ENCODE results near the gene RARS1. TPM values are rescaled to one million over a fixed set of nuclear protein-coding genes. Genes with fewer than 3 reads are reported as not detected.

RARS1 gene
- total RNA-seq, 1 experiment from 2014 or later: 98.8 TPM

- no peak for TF ChIP-seq ZNF425 (CRISPR knock-in tag; conservative IDR thresholded peaks at IDR 0.05)
- TF ChIP-seq NR2C2 (CRISPR knock-in tag; IDR thresholded peaks at IDR 0.05): no peak
- TF ChIP-seq SOX15 (CRISPR knock-in tag; IDR thresholded peaks at IDR 0.05): no peak
These were observed 76.0 kb downstream of the RARS1 start (continued) for GRCh38 chr5:168562279-168562678.

- CTCF ChIA-PET: no interaction called here
- no peaks in the 10 kb centered on the region for H3K9me3 Mint-ChIP-seq
- DNase-seq (ENCODE audit: low spot score): no peak
- H3K27me3 Mint-ChIP-seq (ENCODE audit: low read depth): no peaks in the 10 kb centered on the region
- TF ChIP-seq SMAD3 (CRISPR knock-in tag; IDR thresholded peaks at IDR 0.05; ENCODE audit: borderline replicate concordance): no peak
- TF ChIP-seq TEAD1 (CRISPR knock-in tag; IDR thresholded peaks at IDR 0.05): no peak
- no peak for TF ChIP-seq MAX (CRISPR knock-in tag; IDR thresholded peaks at IDR 0.05)
- no peak for TF ChIP-seq ZNF263 (CRISPR knock-in tag; IDR thresholded peaks at IDR 0.05; ENCODE audit: low read depth)
- no peak for TF ChIP-seq ATF6 (CRISPR knock-in tag; IDR thresholded peaks at IDR 0.05)
- no peak for TF ChIP-seq TCF7 (CRISPR knock-in tag; IDR thresholded peaks at IDR 0.05; ENCODE audit: low read depth)
- no peak for TF ChIP-seq TP53 (CRISPR knock-in tag; IDR thresholded peaks at IDR 0.05)
- no peak for TF ChIP-seq EMX1 (CRISPR knock-in tag; IDR thresholded peaks at IDR 0.05)
- TF ChIP-seq NR3C1 (CRISPR knock-in tag; conservative IDR thresholded peaks at IDR 0.05; ENCODE audit: low read depth): no peak
- TF ChIP-seq CREM (CRISPR knock-in tag; IDR thresholded peaks at IDR 0.05): no peak
- no peak for TF ChIP-seq IRF1 (CRISPR knock-in tag; IDR thresholded peaks at IDR 0.05)
- no peak for TF ChIP-seq NR2C2 (CRISPR knock-in tag; IDR thresholded peaks at IDR 0.05)
- peaks cover 56% of the 10 kb centered on the region for H3K36me3 Mint-ChIP-seq
- POLR2A ChIA-PET: no interaction called here
- H3K27ac Mint-ChIP-seq: no peak overlapping the region
- no peak for ATAC-seq
- peaks cover 3% of the 10 kb centered on the region; the same call in 1 of the 2 replicates for H3K4me1 Mint-ChIP-seq
- no peak overlapping the region for H3K4me3 Mint-ChIP-seq
These were observed 77.7 kb downstream of the RARS1 start for GRCh38 chr5:168563959-168564358.

GRCh38 chr5:168568738-168569137, 82.5 kb downstream of the RARS1 start:
- no peak for DNase-seq (ENCODE audit: low spot score)
- Mint-ChIP-seq H3K4me3 (no peak overlapping the region), H3K4me1 (peaks cover 15% of the 10 kb centered on the region), H3K27ac (no peak overlapping the region), H3K9me3 (no peaks in the 10 kb centered on the region), H3K36me3 (peaks cover 34% of the 10 kb centered on the region), H3K27me3 (ENCODE audit: low read depth) (no peaks in the 10 kb centered on the region)
- ChIA-PET POLR2A (no interaction called here), CTCF (no interaction called here)
- ATAC-seq: no peak
- TF ChIP-seq ATF2 (CRISPR knock-in tag; IDR thresholded peaks at IDR 0.05; ENCODE audit: borderline replicate concordance, low read depth) (no peak), GRHL2 (CRISPR knock-in tag; IDR thresholded peaks at IDR 0.05; ENCODE audit: insufficient replicate concordance, severe bottlenecking) (no peak), NR1H2 (CRISPR knock-in tag; IDR thresholded peaks at IDR 0.05) (no peak), ZMAT4 (CRISPR knock-in tag; IDR thresholded peaks at IDR 0.05) (no peak), CREM (CRISPR knock-in tag; IDR thresholded peaks at IDR 0.05) (no peak), NR3C1 (CRISPR knock-in tag; conservative IDR thresholded peaks at IDR 0.05; ENCODE audit: low read depth) (no peak), NFATC4 (CRISPR knock-in tag; IDR thresholded peaks at IDR 0.05) (no peak), ZSCAN18 (CRISPR knock-in tag; IDR thresholded peaks at IDR 0.05) (no peak)
